MCF 10A (cell line): ENCODE data around the gene HAT1. TPM values are rescaled to one million over a fixed set of nuclear protein-coding genes. Genes with fewer than 3 reads are reported as not detected.
"Not testable (repeated sequence)": the region's sequence is repeated elsewhere in the genome, so short reads cannot be mapped to it uniquely, and the experiment has no call there.

Experiments
- BruUV-seq: library from RNA; stranded (reverse); fragments of 400-500 nt; replicated peaks from 2 replicates; lab custom pipeline; 2021; lab: Mats Ljungman, UMichigan
- CTCF ChIA-PET: fragments of 300-600 bp; sonication (Branson Sonifier 250); formaldehyde crosslinking; extraction: SDS; loops from one replicate; lab custom pipeline; 2021; ENCODE audit warnings: antibody characterized with exemption, inconsistent platforms; lab: Yijun Ruan, JAX
- POLR2A ChIA-PET: fragments of 300-600, 350-650 bp; sonication (Branson Sonifier 250); formaldehyde crosslinking; extraction: SDS; loops from one replicate; lab custom pipeline; 2020; ENCODE audit warnings: antibody characterized with exemption, inconsistent platforms; lab: Yijun Ruan, JAX
- DNase-seq: peaks from one replicate; pipeline ENCODE4 v3.0.0-alpha.2; 2018; ENCODE audit not compliant: unreplicated experiment
- H3K27ac Mint-ChIP-seq: one replicate; pipeline ENCODE4 v1.8.0; 2022; ENCODE audit warnings: mild to moderate bottlenecking, low read depth, mixed read lengths; ENCODE audit not compliant: unreplicated experiment
- H3K27me3 Mint-ChIP-seq: one replicate; pipeline ENCODE4 v1.8.0; 2022; ENCODE audit warnings: mixed read lengths; ENCODE audit not compliant: insufficient read depth, unreplicated experiment
- H3K36me3 Mint-ChIP-seq: one replicate; pipeline ENCODE4 v1.8.0; 2022; ENCODE audit warnings: mild to moderate bottlenecking, moderate library complexity, mixed read lengths; ENCODE audit not compliant: insufficient read depth, unreplicated experiment
- H3K4me1 Mint-ChIP-seq: one replicate; pipeline ENCODE4 v1.8.0; 2022; ENCODE audit warnings: mixed read lengths; ENCODE audit not compliant: insufficient read depth, unreplicated experiment
- H3K4me3 Mint-ChIP-seq: one replicate; pipeline ENCODE4 v1.8.0; 2022; ENCODE audit warnings: mild to moderate bottlenecking, moderate library complexity, mixed read lengths; ENCODE audit not compliant: unreplicated experiment
- H3K9me3 Mint-ChIP-seq: one replicate; pipeline ENCODE4 v1.8.0; 2022; ENCODE audit warnings: mixed read lengths; ENCODE audit not compliant: unreplicated experiment
- CTCF ChIP-seq: fragments of 200-600 bp; IDR thresholded peaks from one replicate; pipeline ENCODE4 v1.8.0; 2022; ENCODE audit warnings: antibody characterized with exemption, mild to moderate bottlenecking; ENCODE audit not compliant: unreplicated experiment
- intact Hi-C: fragments of 100-400 bp; cut with micrococcal nuclease; formaldehyde crosslinking; loops from 2 replicates; pipeline ENCODE4 v1.14.1; 2022
- total RNA-seq: library from RNA; stranded (reverse); gene quantifications from 2 replicates; pipeline ENCODE4 v1.2.3, GENCODE V29; 2022

Gene HAT1
- total RNA-seq, 1 experiment from 2014 or later: 40.7 TPM

DNA sequence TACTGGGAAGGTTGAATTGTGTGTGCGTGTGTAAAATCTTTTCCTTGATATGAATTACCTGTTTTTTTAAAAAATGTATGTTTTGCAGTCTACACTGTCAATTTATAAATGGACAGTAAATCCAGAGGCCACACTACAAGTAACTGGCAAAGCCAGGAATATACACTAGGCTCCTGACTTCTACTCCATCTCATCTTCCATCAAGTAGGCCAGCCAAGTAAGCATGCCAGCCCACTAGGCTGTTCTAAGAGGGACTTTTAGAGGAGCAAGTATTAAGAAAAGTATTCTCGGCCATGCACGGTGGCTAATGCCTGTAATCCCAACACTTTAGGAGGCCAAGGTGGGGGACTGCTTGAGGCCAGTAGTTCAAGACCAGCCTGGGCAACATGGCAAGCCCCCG, 64.5 kb downstream of the HAT1 start:
- H3K9me3 Mint-ChIP-seq: no peaks in the 10 kb centered on the region
- BruUV-seq: no TSS peak
- no peaks in the 10 kb centered on the region for H3K27me3 Mint-ChIP-seq
- no peak overlapping the region for H3K4me3 Mint-ChIP-seq
- CTCF ChIA-PET: no interaction called here
- intact Hi-C loops: no loop called here
- no peak for TF ChIP-seq CTCF
- no peak for DNase-seq
- no peak overlapping the region for H3K27ac Mint-ChIP-seq
- POLR2A ChIA-PET: no interaction called here
- no peaks in the 10 kb centered on the region for H3K4me1 Mint-ChIP-seq
- H3K36me3 Mint-ChIP-seq: peaks cover 10% of the 10 kb centered on the region

DNA sequence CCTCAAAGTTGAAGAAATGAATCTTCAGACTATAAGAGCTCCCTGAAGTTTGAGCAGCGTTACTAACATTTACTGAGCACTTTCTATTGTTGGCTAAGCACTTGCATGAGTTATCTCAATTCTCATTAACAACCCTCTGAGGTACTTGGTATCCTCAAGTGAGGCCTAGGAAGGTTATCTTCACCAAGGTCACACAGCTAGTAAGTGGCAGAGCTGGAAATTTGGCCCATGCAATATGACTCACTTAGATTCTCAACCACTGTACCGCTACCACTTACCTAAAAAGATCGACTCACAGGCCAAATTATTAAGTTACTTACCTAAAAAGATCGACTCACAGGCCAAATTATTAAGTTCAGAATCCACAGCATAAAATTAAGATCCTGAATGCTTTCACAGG, 68.8 kb downstream of the HAT1 start:
- Mint-ChIP-seq H3K27me3 (no peaks in the 10 kb centered on the region), H3K9me3 (no peaks in the 10 kb centered on the region), H3K4me1 (no peaks in the 10 kb centered on the region), H3K27ac (no peak overlapping the region), H3K36me3 (peaks cover 10% of the 10 kb centered on the region), H3K4me3 (no peak overlapping the region)
- ChIA-PET CTCF (interaction anchor here (1.6 kb wide), 1 partner anchor 11 kb away, joined by 6 read pairs; no protein-coding TSS in a partner anchor), POLR2A (interaction anchor here (1.2 kb wide), 2 partner anchors 8 to 17 kb away, joined by 3 to 6 read pairs; partner anchors contain the start of gene METAP1D)
- no peak for TF ChIP-seq CTCF
- no TSS peak for BruUV-seq
- intact Hi-C loops: no loop called here
- DNase-seq: no peak

- Mint-ChIP-seq H3K36me3 (no peaks in the 10 kb centered on the region), H3K4me1 (peaks cover 16% of the 10 kb centered on the region), H3K27ac (no peak overlapping the region), H3K27me3 (no peaks in the 10 kb centered on the region), H3K9me3 (no peaks in the 10 kb centered on the region), H3K4me3 (no peak overlapping the region)
- ChIA-PET POLR2A (no interaction called here), CTCF (no interaction called here)
- TF ChIP-seq CTCF: no peak
- no TSS peak for BruUV-seq
- intact Hi-C loops: no loop called here
- DNase-seq: no peak
Measured at GRCh38 chr2:171995586-171995985, 73.3 kb downstream of the HAT1 start.

GRCh38 chr2:171996021-171996420, 73.8 kb downstream of the HAT1 start:
- POLR2A ChIA-PET: no interaction called here
- Mint-ChIP-seq H3K36me3 (no peaks in the 10 kb centered on the region), H3K27me3 (no peaks in the 10 kb centered on the region), H3K4me1 (peaks cover 16% of the 10 kb centered on the region), H3K4me3 (no peak overlapping the region), H3K27ac (no peak overlapping the region), H3K9me3 (no peaks in the 10 kb centered on the region)
- intact Hi-C loops: no loop called here
- BruUV-seq: no TSS peak
- CTCF ChIA-PET: interaction anchor here (0.8 kb wide), 1 partner anchor 184 kb away, joined by 3 read pairs; no protein-coding TSS in a partner anchor
- no peak for TF ChIP-seq CTCF
- DNase-seq: no peak

DNA sequence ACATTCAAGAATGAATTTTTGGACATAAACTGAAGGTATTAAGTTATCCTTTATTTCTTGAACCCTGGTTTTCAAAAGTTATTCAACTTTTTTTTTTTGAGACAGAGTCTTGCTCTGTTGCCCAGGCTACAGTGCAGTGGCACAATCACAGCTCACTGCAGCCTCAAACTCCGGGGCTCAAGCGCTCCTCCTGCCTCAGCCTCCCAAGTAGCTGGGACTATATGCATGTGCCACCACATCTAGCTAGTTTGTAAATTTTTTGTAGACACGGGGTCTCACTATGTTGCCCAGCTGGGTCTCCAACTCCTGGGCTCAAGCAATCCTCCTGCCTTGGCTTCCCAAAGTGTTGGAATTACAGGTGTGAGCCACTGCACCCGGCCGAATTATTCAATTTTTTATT, 74.8 kb downstream of the HAT1 start:
- ChIA-PET CTCF (interaction anchor here (0.9 kb wide), 1 partner anchor 70 kb away, joined by 3 read pairs; no protein-coding TSS in a partner anchor), POLR2A (interaction anchor here (1.4 kb wide), 1 partner anchor 105 kb away, joined by 3 read pairs; the partner anchor contains the start of gene DLX2)
- intact Hi-C loops, H3K27ac Mint-ChIP-seq, BruUV-seq, H3K27me3 Mint-ChIP-seq, DNase-seq, H3K4me3 Mint-ChIP-seq, H3K9me3 Mint-ChIP-seq, H3K36me3 Mint-ChIP-seq: not testable (repeated sequence)
- peaks cover 16% of the 10 kb centered on the region for H3K4me1 Mint-ChIP-seq
